HCT116 (cell line): ENCODE data around the gene SERTAD4.

ENCODE experiments used
- CEBPB ChIP-seq: IDR thresholded peaks from 2 replicates; pipeline ENCODE4 v1.6.1; 2012; ENCODE audit warnings: low read depth
- CTCF ChIP-seq, 3 experiments: fragments of 200-600 bp in 1 of 3; sonication (generic) in 1 of 3; IDR thresholded peaks in 2 of 3; conservative IDR thresholded peaks in 1 of 3; 2 replicates each; pipeline ENCODE4 v1.5.1; 2012 to 2017; ENCODE audit warnings: low read depth in 2 of 3, low read length in 2 of 3, antibody characterized with exemption in 1 of 3, borderline replicate concordance in 1 of 3, control low read depth in 1 of 3, mild to moderate bottlenecking in 1 of 3, mixed read lengths in 1 of 3, mixed run types in 1 of 3, moderate library complexity in 1 of 3; ENCODE audit not compliant: insufficient read depth in 1 of 3
- EZH2 ChIP-seq: fragments of 200-600 bp; sonication (generic); IDR thresholded peaks from 2 replicates; pipeline ENCODE4 v1.6.1; 2017; ENCODE audit warnings: antibody characterized with exemption, mixed run types
- MAX ChIP-seq: IDR thresholded peaks from 2 replicates; pipeline ENCODE4 v1.6.1; 2012
- TF ChIP-seq, protein P1 (sequence below): IDR thresholded peaks from 2 replicates; pipeline ENCODE4 v1.6.1; 2012; ENCODE audit warnings: low read depth

GRCh38 chr1:210195635-210196160 is 36.9 kb upstream of the SERTAD4 start:
- TF ChIP-seq CTCF (IDR thresholded peaks at IDR 0.05 in 2 of 3, conservative IDR thresholded peaks at IDR 0.05 in 1 of 3; ENCODE audit: borderline replicate concordance in 1 of 3, insufficient read depth in 1 of 3, low read depth in 2 of 3, low read length in 2 of 3), result no peak
- TF ChIP-seq, protein P1, sequence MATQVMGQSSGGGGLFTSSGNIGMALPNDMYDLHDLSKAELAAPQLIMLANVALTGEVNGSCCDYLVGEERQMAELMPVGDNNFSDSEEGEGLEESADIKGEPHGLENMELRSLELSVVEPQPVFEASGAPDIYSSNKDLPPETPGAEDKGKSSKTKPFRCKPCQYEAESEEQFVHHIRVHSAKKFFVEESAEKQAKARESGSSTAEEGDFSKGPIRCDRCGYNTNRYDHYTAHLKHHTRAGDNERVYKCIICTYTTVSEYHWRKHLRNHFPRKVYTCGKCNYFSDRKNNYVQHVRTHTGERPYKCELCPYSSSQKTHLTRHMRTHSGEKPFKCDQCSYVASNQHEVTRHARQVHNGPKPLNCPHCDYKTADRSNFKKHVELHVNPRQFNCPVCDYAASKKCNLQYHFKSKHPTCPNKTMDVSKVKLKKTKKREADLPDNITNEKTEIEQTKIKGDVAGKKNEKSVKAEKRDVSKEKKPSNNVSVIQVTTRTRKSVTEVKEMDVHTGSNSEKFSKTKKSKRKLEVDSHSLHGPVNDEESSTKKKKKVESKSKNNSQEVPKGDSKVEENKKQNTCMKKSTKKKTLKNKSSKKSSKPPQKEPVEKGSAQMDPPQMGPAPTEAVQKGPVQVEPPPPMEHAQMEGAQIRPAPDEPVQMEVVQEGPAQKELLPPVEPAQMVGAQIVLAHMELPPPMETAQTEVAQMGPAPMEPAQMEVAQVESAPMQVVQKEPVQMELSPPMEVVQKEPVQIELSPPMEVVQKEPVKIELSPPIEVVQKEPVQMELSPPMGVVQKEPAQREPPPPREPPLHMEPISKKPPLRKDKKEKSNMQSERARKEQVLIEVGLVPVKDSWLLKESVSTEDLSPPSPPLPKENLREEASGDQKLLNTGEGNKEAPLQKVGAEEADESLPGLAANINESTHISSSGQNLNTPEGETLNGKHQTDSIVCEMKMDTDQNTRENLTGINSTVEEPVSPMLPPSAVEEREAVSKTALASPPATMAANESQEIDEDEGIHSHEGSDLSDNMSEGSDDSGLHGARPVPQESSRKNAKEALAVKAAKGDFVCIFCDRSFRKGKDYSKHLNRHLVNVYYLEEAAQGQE, result no peak
- no peak for TF ChIP-seq EZH2
- TF ChIP-seq CEBPB, result no peak
- TF ChIP-seq MAX, result no peak
